ENCODE data around the gene POLR1A.

DNA sequence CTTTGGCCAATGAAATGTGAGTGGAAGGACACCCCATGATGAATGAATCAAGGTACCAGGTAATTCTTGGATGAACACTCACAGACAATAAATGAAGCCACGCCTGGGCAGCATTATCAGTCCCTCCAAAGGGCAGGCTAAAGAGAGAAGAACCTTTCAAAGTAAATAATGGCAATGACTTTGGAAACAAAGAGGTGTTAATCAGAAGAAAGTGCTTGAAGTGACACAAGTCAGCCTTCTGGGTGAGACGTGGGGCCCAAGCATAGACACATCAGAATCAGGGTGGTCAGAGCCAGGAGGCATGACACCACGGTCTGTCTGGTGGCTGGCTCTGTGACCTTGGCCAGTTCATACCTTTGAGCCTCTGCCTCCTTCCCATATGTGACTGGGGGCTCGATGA, 103.3 kb downstream of the POLR1A start:
- TF ChIP-seq, protein P1, sequence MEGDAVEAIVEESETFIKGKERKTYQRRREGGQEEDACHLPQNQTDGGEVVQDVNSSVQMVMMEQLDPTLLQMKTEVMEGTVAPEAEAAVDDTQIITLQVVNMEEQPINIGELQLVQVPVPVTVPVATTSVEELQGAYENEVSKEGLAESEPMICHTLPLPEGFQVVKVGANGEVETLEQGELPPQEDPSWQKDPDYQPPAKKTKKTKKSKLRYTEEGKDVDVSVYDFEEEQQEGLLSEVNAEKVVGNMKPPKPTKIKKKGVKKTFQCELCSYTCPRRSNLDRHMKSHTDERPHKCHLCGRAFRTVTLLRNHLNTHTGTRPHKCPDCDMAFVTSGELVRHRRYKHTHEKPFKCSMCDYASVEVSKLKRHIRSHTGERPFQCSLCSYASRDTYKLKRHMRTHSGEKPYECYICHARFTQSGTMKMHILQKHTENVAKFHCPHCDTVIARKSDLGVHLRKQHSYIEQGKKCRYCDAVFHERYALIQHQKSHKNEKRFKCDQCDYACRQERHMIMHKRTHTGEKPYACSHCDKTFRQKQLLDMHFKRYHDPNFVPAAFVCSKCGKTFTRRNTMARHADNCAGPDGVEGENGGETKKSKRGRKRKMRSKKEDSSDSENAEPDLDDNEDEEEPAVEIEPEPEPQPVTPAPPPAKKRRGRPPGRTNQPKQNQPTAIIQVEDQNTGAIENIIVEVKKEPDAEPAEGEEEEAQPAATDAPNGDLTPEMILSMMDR (IDR thresholded peaks at IDR 0.05) = no peak
- TF ChIP-seq POLR2A (IDR thresholded peaks at IDR 0.05) = no peak
- TF ChIP-seq EP300 (IDR thresholded peaks at IDR 0.05) = no peak

All from tibial nerve (tissue), 4 donors.